GM12878 (cell line): Measurements from ENCODE around the gene CACNA1I. TPM values are rescaled to one million over a fixed set of nuclear protein-coding genes. Genes with fewer than 3 reads are reported as not detected.

Source experiments
- ATAC-seq: fragments of 200-7000 bp; cut with Tn5 transposase; 3 replicates; pipeline ENCODE4 v1.9.1; 2020; ENCODE audit warnings: mild to moderate bottlenecking, moderate library complexity
- BruUV-seq: library from RNA; stranded (reverse); fragments of 400-500 nt; replicated peaks from 2 replicates; lab custom pipeline; 2021; lab: Mats Ljungman, UMichigan
- CTCF ChIA-PET: fragments of 300-600 bp; sonication (Branson Sonifier 250); formaldehyde crosslinking; extraction: SDS; loops from one replicate; lab custom pipeline; 2021; ENCODE audit warnings: inconsistent platforms; lab: Yijun Ruan, JAX
- POLR2A ChIA-PET: fragments of 350-600 bp; formaldehyde crosslinking; extraction: SDS; loops from one replicate; lab custom pipeline; 2021; ENCODE audit warnings: inconsistent platforms; lab: Charles Lee
- RAD21 ChIA-PET: fragments of 300-600 bp; sonication (Branson Sonifier 250); formaldehyde crosslinking; loops from one replicate; lab custom pipeline; 2023; ENCODE audit warnings: antibody characterized with exemption; ENCODE audit not compliant: unreplicated experiment; lab: Charles Lee
- SMC1A ChIA-PET: fragments of 300-600 bp; sonication (Branson Sonifier 250); formaldehyde crosslinking; loops from one replicate; lab custom pipeline; 2023; ENCODE audit not compliant: unreplicated experiment, uncharacterized antibody; lab: Charles Lee
- DNase-seq: peaks from one replicate; pipeline ENCODE4 v3.0.0-alpha.2; 2011; ENCODE audit warnings: low read depth, low spot score
- FAIRE-seq: peaks from 3 replicates; lab custom pipeline; 2011; peaks lifted over from hg19 to GRCh38; lab: Jason Lieb, UNC
- H2AFZ ChIP-seq: 2 replicates; pipeline ENCODE4 v1.6.0; 2011; ENCODE audit warnings: low read depth, low read length, control low read depth; ENCODE audit not compliant: control insufficient read depth
- H3K27ac ChIP-seq: 2 replicates; pipeline ENCODE4 v1.5.1; 2011; ENCODE audit warnings: control low read depth; ENCODE audit not compliant: control insufficient read depth, insufficient read depth
- H3K27me3 ChIP-seq, 2 experiments: replicated peaks in 1 of 2; 2 replicates each; pipeline versions ENCODE4 v1.6.0 to v1.6.1; 2011; ENCODE audit warnings: low read length in 1 of 2; ENCODE audit not compliant: control insufficient read depth in 2 of 2, insufficient read depth in 2 of 2
- H3K36me3 ChIP-seq, 2 experiments: 2 replicates each; pipeline ENCODE4 v1.5.1; 2011; ENCODE audit warnings: low read length in 1 of 2; ENCODE audit not compliant: control insufficient read depth in 2 of 2, insufficient read depth in 2 of 2
- H3K4me1 ChIP-seq: 2 replicates; pipeline ENCODE4 v1.6.1; 2011; ENCODE audit warnings: mild to moderate bottlenecking, low read length, moderate library complexity, mixed read lengths; ENCODE audit not compliant: control insufficient read depth, insufficient read depth
- H3K4me2 ChIP-seq: 2 replicates; pipeline ENCODE4 v1.6.0; 2011; ENCODE audit warnings: control low read depth; ENCODE audit not compliant: control insufficient read depth, insufficient read depth
- H3K4me3 ChIP-seq: fragments of 200-600 bp; sonication (generic); 2 replicates; pipeline ENCODE4 v1.5.1; 2016
- H3K79me2 ChIP-seq: 2 replicates; pipeline ENCODE4 v1.6.0; 2011; ENCODE audit warnings: low read length; ENCODE audit not compliant: control insufficient read depth, insufficient read depth
- H3K9ac ChIP-seq: 2 replicates; pipeline ENCODE4 v1.8.0; 2011; ENCODE audit warnings: low read length, control low read depth, mixed read lengths; ENCODE audit not compliant: control insufficient read depth, insufficient read depth
- H3K9me3 ChIP-seq: replicated peaks from 3 replicates; pipeline ENCODE4 v1.5.1; 2011; ENCODE audit warnings: mild to moderate bottlenecking, low read length; ENCODE audit not compliant: control insufficient read depth, insufficient read depth
- H4K20me1 ChIP-seq: 2 replicates; pipeline ENCODE4 v1.6.0; 2011; ENCODE audit not compliant: control insufficient read depth, insufficient read depth
- CHD1 ChIP-seq: IDR thresholded peaks from 2 replicates; pipeline ENCODE4 v1.6.1; 2012; ENCODE audit warnings: low read depth, low read length, improper control_type of control experiment
- IKZF1 ChIP-seq: fragments of 450-650 bp; conservative IDR thresholded peaks from 2 replicates; pipeline ENCODE4 v1.6.1; 2017; ENCODE audit warnings: antibody characterized with exemption, mild to moderate bottlenecking
- PKNOX1 ChIP-seq: fragments of 450-650 bp; IDR thresholded peaks from 2 replicates; pipeline ENCODE4 v1.6.1; 2016; ENCODE audit warnings: mild to moderate bottlenecking
- POLR2A ChIP-seq: IDR thresholded peaks from 2 replicates; pipeline ENCODE4 v1.6.1; 2011; ENCODE audit warnings: low read depth, mild to moderate bottlenecking, low read length
- POLR2AphosphoS2 ChIP-seq: IDR thresholded peaks from 2 replicates; pipeline ENCODE4 v1.6.1; 2011; ENCODE audit warnings: low read depth, mild to moderate bottlenecking, low read length, improper control_type of control experiment, moderate library complexity
- SPI1 ChIP-seq: IDR thresholded peaks from 2 replicates; pipeline ENCODE4 v1.6.1; 2011; ENCODE audit warnings: low read depth, mild to moderate bottlenecking, low read length, moderate library complexity, borderline replicate concordance; ENCODE audit not compliant: insufficient read depth
- WGBS: methylation state at CpG from one replicate; pipeline ENCODE4 v1.1.6; 2016; ENCODE audit warnings: low lambda C conversion rate; ENCODE audit not compliant: insufficient replicate concordance, insufficient coverage; ENCODE audit errors: missing lambda C conversion rate; 5-methylcytosine and 5-hydroxymethylcytosine counted together
- in situ Hi-C: fragments of 300-500 bp; cut with MboI; formaldehyde crosslinking; loops from 9 replicates; pipeline ENCODE4 v1.14.3; 2018; ENCODE audit warnings: mixed read lengths
- intact Hi-C: fragments of 100-400 bp; cut with micrococcal nuclease; formaldehyde crosslinking; loops from one replicate; pipeline ENCODE4 v1.14.2; 2022; ENCODE audit not compliant: unreplicated experiment
- polyA plus RNA-seq, 11 experiments: library from polyadenylated mRNA; depleted of rRNA in 4 of 11; unstranded in 6 of 11; stranded (reverse) in 5 of 11; fragments of >200 nt; fragmentation: Nextera tagmentation in 4 of 11; fragmentation: Illumina TruSeq in 1 of 11; extraction: Ambion mirVana in 4 of 11; extraction: Trizol in 1 of 11; gene quantifications; 1 replicate in 1 of 11; 2 replicates in 10 of 11; pipeline versions ENCODE4 v1.2.1 to v1.2.3, GENCODE V29; 2011 to 2016; ENCODE audit warnings: inconsistent platforms in 2 of 11, missing spikeins in 2 of 11, low read depth in 1 of 11
- total RNA-seq, 4 experiments: library from RNA; depleted of rRNA in 3 of 4; stranded (reverse); fragments of >200 nt in 3 of 4; fragmentation: Illumina TruSeq in 1 of 4; extraction: Trizol in 1 of 4; gene quantifications; 2 replicates each; pipeline versions ENCODE4 v1.2.1 to v1.2.3, GENCODE V29; 2013 to 2021

Gene CACNA1I
- total and polyA plus RNA-seq, 10 of the 15 experiments (the other 5 are each of a cell fraction or from before 2014, with no cell fraction given), result 0.01 to 0.03 TPM; not detected in 8

- Histone ChIP-seq H2AFZ (no peak overlapping the region), H3K27me3 (no peaks in the 10 kb centered on the region), H3K9me3 (no peaks in the 10 kb centered on the region), H3K36me3 (peaks cover 16 to 20% of the 10 kb centered on the region in 2 experiments; a peak in 3 of 4 replicates), H3K79me2 (peaks cover 67% of the 10 kb centered on the region), H3K4me3 (no peak overlapping the region), H4K20me1 (peaks cover 24% of the 10 kb centered on the region), H3K9ac (no peak overlapping the region), H3K4me1 (peaks cover 60% of the 10 kb centered on the region), H3K4me2 (no peak overlapping the region), H3K27ac (peak overlapping the region; percentile 3; the same call in 1 of the 2 replicates)
- DNase-seq, result no peak
- no peak for FAIRE-seq
- RAD21 ChIA-PET, result no interaction called here
- WGBS, result 19% methylated on average over 4 of the region's 4 CpGs
- no TSS peak for BruUV-seq
- SMC1A ChIA-PET, result interaction anchor here (0.7 kb wide), 1 partner anchor 127 kb away, joined by 5 read pairs; the partner anchor contains the start of gene TAB1
- CTCF ChIA-PET, result interaction anchor here (1.0 to 17.8 kb wide), 6 partner anchors 16 to 209 kb away, joined by 3 to 372 read pairs (median 20); partner anchors contain the start of genes MIEF1 and RPL3
- peak; percentile 4 for ATAC-seq
- in situ Hi-C loops (no loop called here), intact Hi-C loops (no loop called here)
- POLR2A ChIA-PET, result interaction anchor here (0.6 to 1.1 kb wide), 4 partner anchors 22 to 384 kb away, joined by 3 to 8 read pairs (median 4); a partner anchor contains a TSS
- TF ChIP-seq SPI1, result peak; percentile 6; the same call in 1 of the 2 replicates
- TF ChIP-seq POLR2A, result peak; percentile 56; the same call in 1 of the 2 replicates
- TF ChIP-seq POLR2AphosphoS2, result peak; percentile 42; the same call in 1 of the 2 replicates
- 0 out of 2 replicates have a peak, but pooled peaks have one; percentile 33 for TF ChIP-seq IKZF1
- no peak for TF ChIP-seq PKNOX1
- no peak for TF ChIP-seq CHD1
These were observed 43.8 kb upstream of the CACNA1I start for GRCh38 chr22:39526736-39527171.
